SK-N-SH (cell line): Measurements from ENCODE around the gene DNPEP. TPM values are rescaled to one million over a fixed set of nuclear protein-coding genes. Genes with fewer than 3 reads are reported as not detected.

Source experiments
- CTCF ChIA-PET: fragments of 300-600, 350-600 bp; formaldehyde crosslinking; extraction: SDS; loops from one replicate; lab custom pipeline; 2021; lab: Yijun Ruan, JAX
- POLR2A ChIA-PET: fragments of 350-600 bp; sonication (Branson Sonifier 250); formaldehyde crosslinking; extraction: SDS; loops from one replicate; lab custom pipeline; 2020; ENCODE audit warnings: antibody characterized with exemption, inconsistent platforms; lab: Yijun Ruan, JAX
- DNase-seq: peaks from one replicate; pipeline ENCODE4 v3.0.0; 2012
- H2AFZ ChIP-seq: fragments of 200-600 bp; sonication (generic); 2 replicates; pipeline ENCODE4 v1.8.1; 2016; ENCODE audit warnings: antibody characterized with exemption, mild to moderate bottlenecking, low read depth
- H3F3A ChIP-seq: fragments of 200-600 bp; sonication (generic); replicated peaks from 2 replicates; pipeline ENCODE3; 2016; ENCODE audit warnings: antibody characterized with exemption, mild to moderate bottlenecking; ENCODE audit not compliant: insufficient read depth
- H3K27ac ChIP-seq, 2 experiments: fragments of 200-500 bp in 1 of 2; fragments of 200-600 bp in 1 of 2; sonication (Bioruptor generic) in 1 of 2; sonication (generic), shearing (Covaris generic) in 1 of 2; 2 replicates each; pipeline versions ENCODE4 v1.5.1 to v1.6.1; 2014 to 2016; ENCODE audit warnings: low read depth in 2 of 2, inconsistent platforms in 1 of 2, low read length in 1 of 2, mild to moderate bottlenecking in 1 of 2, mixed read lengths in 1 of 2
- H3K27me3 ChIP-seq: fragments of 200-600 bp; sonication (generic), shearing (Covaris generic); 2 replicates; pipeline ENCODE4 v1.6.1; 2016; ENCODE audit warnings: mixed run types; ENCODE audit not compliant: insufficient read depth
- H3K36me3 ChIP-seq, 2 experiments: fragments of 200-500 bp in 1 of 2; fragments of 200-600 bp in 1 of 2; sonication (Bioruptor generic) in 1 of 2; sonication (generic) in 1 of 2; replicated peaks in 1 of 2; 2 replicates each; pipeline versions ENCODE3 to v1.5.1; 2014 to 2016; ENCODE audit warnings: low read length in 1 of 2, mild to moderate bottlenecking in 1 of 2; ENCODE audit not compliant: insufficient read depth in 2 of 2, control insufficient read depth in 1 of 2
- H3K4me1 ChIP-seq, 2 experiments: fragments of 200-500 bp in 1 of 2; fragments of 200-600 bp in 1 of 2; sonication (Bioruptor generic) in 1 of 2; sonication (generic), shearing (Covaris generic) in 1 of 2; 2 replicates each; pipeline versions ENCODE4 v1.5.1 to v1.6.1; 2014 to 2016; ENCODE audit warnings: low read depth in 1 of 2, low read length in 1 of 2, mixed run types in 1 of 2; ENCODE audit not compliant: insufficient read depth in 2 of 2, control insufficient read depth in 1 of 2
- H3K4me2 ChIP-seq: fragments of 200-600 bp; sonication (generic), shearing (Covaris generic); 2 replicates; pipeline ENCODE4 v1.6.1; 2017; ENCODE audit warnings: mixed run types
- H3K4me3 ChIP-seq, 2 experiments: fragments of 200-500 bp in 1 of 2; fragments of 200-600 bp in 1 of 2; sonication (Bioruptor generic) in 1 of 2; sonication (generic), shearing (Covaris generic) in 1 of 2; 2 replicates each; pipeline versions ENCODE4 v1.5.1 to v1.8.1; 2014 to 2016; ENCODE audit warnings: low read depth in 2 of 2, inconsistent platforms in 1 of 2, low read length in 1 of 2, mild to moderate bottlenecking in 1 of 2, mixed read lengths in 1 of 2, moderate library complexity in 1 of 2
- H3K79me2 ChIP-seq: fragments of 200-600 bp; sonication (generic); 2 replicates; pipeline ENCODE4 v1.8.1; 2017; ENCODE audit warnings: mild to moderate bottlenecking; ENCODE audit not compliant: insufficient read depth
- H3K9ac ChIP-seq: fragments of 200-600 bp; sonication (generic); 2 replicates; pipeline ENCODE4 v1.6.1; 2017; ENCODE audit warnings: mixed run types
- H3K9me2 ChIP-seq: fragments of 200-600 bp; sonication (generic); 2 replicates; pipeline ENCODE4 v1.6.1; 2017; ENCODE audit warnings: mixed run types
- H3K9me3 ChIP-seq: fragments of 200-600 bp; sonication (generic); 2 replicates; pipeline ENCODE4 v1.6.1; 2017; ENCODE audit warnings: mixed run types, mild to moderate bottlenecking, moderate library complexity
- H4K20me1 ChIP-seq: fragments of 200-600 bp; sonication (generic); 2 replicates; pipeline ENCODE4 v1.6.1; 2017; ENCODE audit warnings: mild to moderate bottlenecking, mixed run types; ENCODE audit not compliant: insufficient read depth
- CHD2 ChIP-seq: fragments of 150-350 bp; IDR thresholded peaks from 2 replicates; pipeline ENCODE4 v1.6.1; 2018; ENCODE audit warnings: low read length; ENCODE audit not compliant: partially characterized antibody
- ELF1 ChIP-seq: IDR thresholded peaks from 2 replicates; pipeline ENCODE4 v1.4.0; 2012
- EP300 ChIP-seq, 2 experiments: IDR thresholded peaks; 2 replicates each; pipeline versions ENCODE4 v1.4.0 to v1.6.1; 2012; ENCODE audit warnings: borderline replicate concordance in 1 of 2, low read depth in 1 of 2, low read length in 1 of 2
- GABPA ChIP-seq: IDR thresholded peaks from 2 replicates; pipeline ENCODE4 v1.4.0; 2012; ENCODE audit warnings: low read depth, mild to moderate bottlenecking
- GATA2 ChIP-seq: sonication (generic); formaldehyde crosslinking; IDR thresholded peaks from 2 replicates; pipeline ENCODE4 v1.5.0; 2020; ENCODE audit warnings: mild to moderate bottlenecking, missing genetic modification reagents
- JUND ChIP-seq: IDR thresholded peaks from 2 replicates; pipeline ENCODE4 v1.4.0; 2012
- MAX ChIP-seq: IDR thresholded peaks from 2 replicates; pipeline ENCODE4 v1.4.0; 2012; ENCODE audit warnings: low read depth
- MEF2A ChIP-seq: IDR thresholded peaks from 2 replicates; pipeline ENCODE4 v1.4.0; 2012; ENCODE audit warnings: low read depth, borderline replicate concordance
- MXI1 ChIP-seq: IDR thresholded peaks from 2 replicates; pipeline ENCODE4 v1.6.1; 2012; ENCODE audit warnings: mild to moderate bottlenecking, low read depth, low read length, improper control_type of control experiment
- NFIC ChIP-seq: IDR thresholded peaks from 2 replicates; pipeline ENCODE4 v1.4.0; 2012; ENCODE audit warnings: borderline replicate concordance
- NRF1 ChIP-seq: IDR thresholded peaks from 2 replicates; pipeline ENCODE4 v1.6.1; 2012; ENCODE audit warnings: low read depth, mild to moderate bottlenecking, low read length
- POLR2AphosphoS5 ChIP-seq: IDR thresholded peaks from 2 replicates; pipeline ENCODE4 v1.6.1; 2012; ENCODE audit warnings: low read depth, low read length
- RAD21 ChIP-seq: IDR thresholded peaks from 2 replicates; pipeline ENCODE4 v1.6.1; 2012; ENCODE audit warnings: mild to moderate bottlenecking, low read length
- RCOR1 ChIP-seq: fragments of 150-350 bp; IDR thresholded peaks from 2 replicates; pipeline ENCODE4 v1.6.1; 2017; ENCODE audit warnings: antibody characterized with exemption, low read length
- REST ChIP-seq: IDR thresholded peaks from 2 replicates; pipeline ENCODE4 v1.6.1; 2012; ENCODE audit warnings: mild to moderate bottlenecking, low read depth, low read length, moderate library complexity
- RXRA ChIP-seq: IDR thresholded peaks from 2 replicates; pipeline ENCODE4 v1.4.0; 2012; ENCODE audit warnings: low read depth, mild to moderate bottlenecking, borderline replicate concordance
- SIN3A ChIP-seq: IDR thresholded peaks from 2 replicates; pipeline ENCODE4 v1.6.1; 2012; ENCODE audit warnings: low read depth, mild to moderate bottlenecking, low read length, moderate library complexity, borderline replicate concordance
- TAF1 ChIP-seq: IDR thresholded peaks from 2 replicates; pipeline ENCODE4 v1.6.1; 2012; ENCODE audit warnings: low read depth, mild to moderate bottlenecking, low read length, moderate library complexity, borderline replicate concordance
- TCF12 ChIP-seq: IDR thresholded peaks from 2 replicates; pipeline ENCODE4 v1.4.0; 2012
- USF1 ChIP-seq: IDR thresholded peaks from 2 replicates; pipeline ENCODE4 v1.4.0; 2012; ENCODE audit warnings: low read depth, borderline replicate concordance
- USF2 ChIP-seq: fragments of 150-350 bp; IDR thresholded peaks from 2 replicates; pipeline ENCODE4 v1.6.1; 2017; ENCODE audit warnings: antibody characterized with exemption, low read length, low read depth, borderline replicate concordance
- YY1 ChIP-seq: IDR thresholded peaks from 2 replicates; pipeline ENCODE4 v1.4.0; 2012; ENCODE audit warnings: low read depth, mild to moderate bottlenecking
- WGBS: methylation state at CpG from one replicate; pipeline ENCODE4 v1.1.6; 2017; ENCODE audit warnings: low lambda C conversion rate; 5-methylcytosine and 5-hydroxymethylcytosine counted together
- polyA plus RNA-seq, 3 experiments: library from polyadenylated mRNA; depleted of rRNA; stranded (reverse); fragments of >200 nt; gene quantifications; 2 replicates each; pipeline ENCODE4 v1.2.3, GENCODE V29; 2012

The DNPEP gene
- polyA plus RNA-seq, 1 of the 3 experiments (the other 2 are of a cell fraction): 80.7 TPM

GRCh38 chr2:219428469-219428868 lies 40.8 kb upstream of the DNPEP start:
- no peaks in the 10 kb centered on the region for H3F3A ChIP-seq
- no peak overlapping the region for H3K27ac ChIP-seq
- H3K79me2 ChIP-seq: no peaks in the 10 kb centered on the region
- H3K4me2 ChIP-seq: no peak overlapping the region
- no peak overlapping the region for H3K9ac ChIP-seq
- H3K9me2 ChIP-seq: no peaks in the 10 kb centered on the region
- H2AFZ ChIP-seq: peak overlapping the region; percentile 70; the same call in 1 of the 2 replicates
- H3K36me3 ChIP-seq: no peaks in the 10 kb centered on the region
- ChIA-PET CTCF (interaction anchor here (0.6 to 5.6 kb wide), 12 partner anchors 20 to 113 kb away, joined by 3 to 36 read pairs (median 4); no protein-coding TSS in a partner anchor), POLR2A (no interaction called here)
- H3K4me1 ChIP-seq: peaks cover 0 to 13% of the 10 kb centered on the region in 2 experiments; a peak in 1 of 4 replicates
- H4K20me1 ChIP-seq: no peaks in the 10 kb centered on the region
- no peak overlapping the region for H3K4me3 ChIP-seq
- H3K27me3 ChIP-seq: no peaks in the 10 kb centered on the region
- TF ChIP-seq CHD2 (no peak), ELF1 (no peak), MAX (no peak), REST (no peak), MEF2A (no peak), YY1 (no peak), TCF12 (no peak), GATA2 (CRISPR knock-in tag) (no peak), EP300 (IDR thresholded peaks at IDR 0.05; ENCODE audit: borderline replicate concordance in 1 of 2, low read depth in 1 of 2, low read length in 1 of 2) (no peak), TAF1 (no peak), GABPA (no peak), RAD21 (no peak), NFIC (no peak), NRF1 (no peak)
- no peak for DNase-seq
- no peaks in the 10 kb centered on the region for H3K9me3 ChIP-seq

- Histone ChIP-seq H3K36me3 (no peaks in the 10 kb centered on the region), H3K27me3 (no peaks in the 10 kb centered on the region), H3K9me3 (no peaks in the 10 kb centered on the region), H3K4me2 (no peak overlapping the region), H3F3A (no peaks in the 10 kb centered on the region), H2AFZ (no peak overlapping the region), H3K4me3 (no peak overlapping the region), H3K9me2 (no peaks in the 10 kb centered on the region), H3K4me1 (peaks cover 0 to 13% of the 10 kb centered on the region in 2 experiments; a peak in 1 of 4 replicates), H4K20me1 (no peaks in the 10 kb centered on the region), H3K79me2 (no peaks in the 10 kb centered on the region), H3K9ac (no peak overlapping the region), H3K27ac (no peak overlapping the region)
- no peak for TF ChIP-seq USF1
- no peak for TF ChIP-seq SIN3A
- no peak for TF ChIP-seq RXRA
- no peak for TF ChIP-seq TAF1
- no peak for TF ChIP-seq JUND
- no peak for TF ChIP-seq POLR2AphosphoS5
- TF ChIP-seq RCOR1: no peak
- no peak for TF ChIP-seq EP300 (IDR thresholded peaks at IDR 0.05; ENCODE audit: borderline replicate concordance in 1 of 2, low read depth in 1 of 2, low read length in 1 of 2)
- TF ChIP-seq USF2: no peak
- no peak for TF ChIP-seq GATA2 (CRISPR knock-in tag)
- no peak for TF ChIP-seq MXI1
- WGBS: 82% methylated on average over 6 of the region's 7 CpGs
- no peak for DNase-seq
- POLR2A ChIA-PET: no interaction called here
- CTCF ChIA-PET: interaction anchor here (5.6 kb wide), 1 partner anchor 23 kb away, joined by 36 read pairs; no protein-coding TSS in a partner anchor
These were observed 38.9 kb upstream of the DNPEP start for GRCh38 chr2:219426534-219427136.
